OCI-LY7 (cell line): Measurements from ENCODE around the gene AGER.

Experiments
- EZH2phosphoT487 ChIP-seq: fragments of 200-600 bp; sonication (generic); IDR thresholded peaks from 2 replicates; pipeline ENCODE4 v1.6.1; 2018; ENCODE audit warnings: low read depth, borderline replicate concordance, mild to moderate bottlenecking, mixed run types, antibody characterized with exemption, low read length, moderate library complexity, mixed read lengths
- TF ChIP-seq, protein P1 (sequence below): fragments of 200-600 bp; sonication (generic); conservative IDR thresholded peaks from 2 replicates; pipeline ENCODE4 v1.5.1; 2014; ENCODE audit warnings: mild to moderate bottlenecking, antibody characterized with exemption, low read length, moderate library complexity, mixed read lengths

DNA sequence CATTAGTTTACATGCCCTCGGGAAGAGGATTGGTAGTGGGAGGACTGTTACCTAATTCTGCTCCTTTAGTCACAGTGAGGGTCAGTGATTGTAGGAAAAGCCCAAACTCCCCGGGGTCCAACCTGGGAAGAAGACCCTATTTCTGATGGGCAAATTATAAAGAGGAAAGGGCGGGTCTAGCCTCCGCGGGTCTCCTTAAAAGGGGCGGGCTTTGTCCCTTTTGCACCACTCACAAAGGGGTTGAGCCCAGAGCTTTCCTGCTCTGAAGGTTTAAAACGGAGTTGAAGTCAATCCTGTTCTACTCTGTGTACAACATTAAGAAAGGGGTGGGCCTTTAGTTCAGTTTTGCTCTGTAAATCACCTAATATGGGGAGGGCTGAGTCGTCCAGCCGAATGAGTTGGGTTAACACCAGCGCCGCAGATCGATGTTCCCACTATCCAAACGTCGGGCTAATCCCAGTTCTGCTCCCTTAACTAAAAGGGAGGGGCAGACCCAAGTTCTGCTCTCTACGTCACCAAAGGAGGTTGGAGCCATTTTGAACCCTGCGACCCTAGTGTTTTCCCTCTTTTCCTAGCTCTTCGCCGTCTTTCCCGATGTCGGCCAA is 6.8 kb downstream of the AGER start:
- TF ChIP-seq, protein P1, sequence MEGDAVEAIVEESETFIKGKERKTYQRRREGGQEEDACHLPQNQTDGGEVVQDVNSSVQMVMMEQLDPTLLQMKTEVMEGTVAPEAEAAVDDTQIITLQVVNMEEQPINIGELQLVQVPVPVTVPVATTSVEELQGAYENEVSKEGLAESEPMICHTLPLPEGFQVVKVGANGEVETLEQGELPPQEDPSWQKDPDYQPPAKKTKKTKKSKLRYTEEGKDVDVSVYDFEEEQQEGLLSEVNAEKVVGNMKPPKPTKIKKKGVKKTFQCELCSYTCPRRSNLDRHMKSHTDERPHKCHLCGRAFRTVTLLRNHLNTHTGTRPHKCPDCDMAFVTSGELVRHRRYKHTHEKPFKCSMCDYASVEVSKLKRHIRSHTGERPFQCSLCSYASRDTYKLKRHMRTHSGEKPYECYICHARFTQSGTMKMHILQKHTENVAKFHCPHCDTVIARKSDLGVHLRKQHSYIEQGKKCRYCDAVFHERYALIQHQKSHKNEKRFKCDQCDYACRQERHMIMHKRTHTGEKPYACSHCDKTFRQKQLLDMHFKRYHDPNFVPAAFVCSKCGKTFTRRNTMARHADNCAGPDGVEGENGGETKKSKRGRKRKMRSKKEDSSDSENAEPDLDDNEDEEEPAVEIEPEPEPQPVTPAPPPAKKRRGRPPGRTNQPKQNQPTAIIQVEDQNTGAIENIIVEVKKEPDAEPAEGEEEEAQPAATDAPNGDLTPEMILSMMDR: no peak
- TF ChIP-seq EZH2phosphoT487: no peak
